SK-N-SH (cell line): Measurements from ENCODE around the gene CELSR3. TPM values are rescaled to one million over a fixed set of nuclear protein-coding genes. Genes with fewer than 3 reads are reported as not detected.

Experiments
- CTCF ChIA-PET: fragments of 300-600, 350-600 bp; formaldehyde crosslinking; extraction: SDS; loops from one replicate; lab custom pipeline; 2021; lab: Yijun Ruan, JAX
- POLR2A ChIA-PET: fragments of 350-600 bp; sonication (Branson Sonifier 250); formaldehyde crosslinking; extraction: SDS; loops from one replicate; lab custom pipeline; 2020; ENCODE audit warnings: antibody characterized with exemption, inconsistent platforms; lab: Yijun Ruan, JAX
- DNase-seq: peaks from one replicate; pipeline ENCODE4 v3.0.0; 2012
- H2AFZ ChIP-seq: fragments of 200-600 bp; sonication (generic); 2 replicates; pipeline ENCODE4 v1.8.1; 2016; ENCODE audit warnings: antibody characterized with exemption, mild to moderate bottlenecking, low read depth
- H3F3A ChIP-seq: fragments of 200-600 bp; sonication (generic); replicated peaks from 2 replicates; pipeline ENCODE3; 2016; ENCODE audit warnings: antibody characterized with exemption, mild to moderate bottlenecking; ENCODE audit not compliant: insufficient read depth
- H3K27ac ChIP-seq, 2 experiments: fragments of 200-500 bp in 1 of 2; fragments of 200-600 bp in 1 of 2; sonication (Bioruptor generic) in 1 of 2; sonication (generic), shearing (Covaris generic) in 1 of 2; 2 replicates each; pipeline versions ENCODE4 v1.5.1 to v1.6.1; 2014 to 2016; ENCODE audit warnings: low read depth in 2 of 2, inconsistent platforms in 1 of 2, low read length in 1 of 2, mild to moderate bottlenecking in 1 of 2, mixed read lengths in 1 of 2
- H3K27me3 ChIP-seq: fragments of 200-600 bp; sonication (generic), shearing (Covaris generic); 2 replicates; pipeline ENCODE4 v1.6.1; 2016; ENCODE audit warnings: mixed run types; ENCODE audit not compliant: insufficient read depth
- H3K36me3 ChIP-seq, 2 experiments: fragments of 200-500 bp in 1 of 2; fragments of 200-600 bp in 1 of 2; sonication (Bioruptor generic) in 1 of 2; sonication (generic) in 1 of 2; replicated peaks in 1 of 2; 2 replicates each; pipeline versions ENCODE3 to v1.5.1; 2014 to 2016; ENCODE audit warnings: low read length in 1 of 2, mild to moderate bottlenecking in 1 of 2; ENCODE audit not compliant: insufficient read depth in 2 of 2, control insufficient read depth in 1 of 2
- H3K4me1 ChIP-seq, 2 experiments: fragments of 200-500 bp in 1 of 2; fragments of 200-600 bp in 1 of 2; sonication (Bioruptor generic) in 1 of 2; sonication (generic), shearing (Covaris generic) in 1 of 2; 2 replicates each; pipeline versions ENCODE4 v1.5.1 to v1.6.1; 2014 to 2016; ENCODE audit warnings: low read depth in 1 of 2, low read length in 1 of 2, mixed run types in 1 of 2; ENCODE audit not compliant: insufficient read depth in 2 of 2, control insufficient read depth in 1 of 2
- H3K4me2 ChIP-seq: fragments of 200-600 bp; sonication (generic), shearing (Covaris generic); 2 replicates; pipeline ENCODE4 v1.6.1; 2017; ENCODE audit warnings: mixed run types
- H3K4me3 ChIP-seq, 2 experiments: fragments of 200-500 bp in 1 of 2; fragments of 200-600 bp in 1 of 2; sonication (Bioruptor generic) in 1 of 2; sonication (generic), shearing (Covaris generic) in 1 of 2; 2 replicates each; pipeline versions ENCODE4 v1.5.1 to v1.8.1; 2014 to 2016; ENCODE audit warnings: low read depth in 2 of 2, inconsistent platforms in 1 of 2, low read length in 1 of 2, mild to moderate bottlenecking in 1 of 2, mixed read lengths in 1 of 2, moderate library complexity in 1 of 2
- H3K79me2 ChIP-seq: fragments of 200-600 bp; sonication (generic); 2 replicates; pipeline ENCODE4 v1.8.1; 2017; ENCODE audit warnings: mild to moderate bottlenecking; ENCODE audit not compliant: insufficient read depth
- H3K9ac ChIP-seq: fragments of 200-600 bp; sonication (generic); 2 replicates; pipeline ENCODE4 v1.6.1; 2017; ENCODE audit warnings: mixed run types
- H3K9me2 ChIP-seq: fragments of 200-600 bp; sonication (generic); 2 replicates; pipeline ENCODE4 v1.6.1; 2017; ENCODE audit warnings: mixed run types
- H3K9me3 ChIP-seq: fragments of 200-600 bp; sonication (generic); 2 replicates; pipeline ENCODE4 v1.6.1; 2017; ENCODE audit warnings: mixed run types, mild to moderate bottlenecking, moderate library complexity
- H4K20me1 ChIP-seq: fragments of 200-600 bp; sonication (generic); 2 replicates; pipeline ENCODE4 v1.6.1; 2017; ENCODE audit warnings: mild to moderate bottlenecking, mixed run types; ENCODE audit not compliant: insufficient read depth
- CTCF ChIP-seq: fragments of 200-600 bp; sonication (generic); IDR thresholded peaks from 2 replicates; pipeline ENCODE4 v1.6.1; 2017; ENCODE audit warnings: antibody characterized with exemption, mild to moderate bottlenecking, moderate library complexity
- ELF1 ChIP-seq: IDR thresholded peaks from 2 replicates; pipeline ENCODE4 v1.4.0; 2012
- EZH2phosphoT487 ChIP-seq: fragments of 200-600 bp; sonication (generic); IDR thresholded peaks from 2 replicates; pipeline ENCODE4 v1.6.1; 2017; ENCODE audit warnings: low read depth, mixed run types, mild to moderate bottlenecking, antibody characterized with exemption, moderate library complexity, borderline replicate concordance
- FOXJ3 ChIP-seq: sonication (generic); formaldehyde crosslinking; IDR thresholded peaks from 2 replicates; pipeline ENCODE4 v1.5.1; 2020; ENCODE audit warnings: mild to moderate bottlenecking, missing genetic modification reagents
- FOXM1 ChIP-seq: IDR thresholded peaks from 2 replicates; pipeline ENCODE4 v1.4.0; 2012; ENCODE audit warnings: low read depth, mild to moderate bottlenecking
- GABPA ChIP-seq: IDR thresholded peaks from 2 replicates; pipeline ENCODE4 v1.4.0; 2012; ENCODE audit warnings: low read depth, mild to moderate bottlenecking
- MAX ChIP-seq: IDR thresholded peaks from 2 replicates; pipeline ENCODE4 v1.4.0; 2012; ENCODE audit warnings: low read depth
- MXI1 ChIP-seq: IDR thresholded peaks from 2 replicates; pipeline ENCODE4 v1.6.1; 2012; ENCODE audit warnings: mild to moderate bottlenecking, low read depth, low read length, improper control_type of control experiment
- NFIC ChIP-seq: IDR thresholded peaks from 2 replicates; pipeline ENCODE4 v1.4.0; 2012; ENCODE audit warnings: borderline replicate concordance
- PBX3 ChIP-seq: IDR thresholded peaks from 2 replicates; pipeline ENCODE4; 2012
- POLR2AphosphoS5 ChIP-seq: IDR thresholded peaks from 2 replicates; pipeline ENCODE4 v1.6.1; 2012; ENCODE audit warnings: low read depth, low read length
- RAD21 ChIP-seq: IDR thresholded peaks from 2 replicates; pipeline ENCODE4 v1.6.1; 2012; ENCODE audit warnings: mild to moderate bottlenecking, low read length
- RCOR1 ChIP-seq: fragments of 150-350 bp; IDR thresholded peaks from 2 replicates; pipeline ENCODE4 v1.6.1; 2017; ENCODE audit warnings: antibody characterized with exemption, low read length
- REST ChIP-seq: IDR thresholded peaks from 2 replicates; pipeline ENCODE4 v1.6.1; 2012; ENCODE audit warnings: mild to moderate bottlenecking, low read depth, low read length, moderate library complexity
- RXRA ChIP-seq: IDR thresholded peaks from 2 replicates; pipeline ENCODE4 v1.4.0; 2012; ENCODE audit warnings: low read depth, mild to moderate bottlenecking, borderline replicate concordance
- SIN3A ChIP-seq: IDR thresholded peaks from 2 replicates; pipeline ENCODE4 v1.6.1; 2012; ENCODE audit warnings: low read depth, mild to moderate bottlenecking, low read length, moderate library complexity, borderline replicate concordance
- TAF1 ChIP-seq: IDR thresholded peaks from 2 replicates; pipeline ENCODE4 v1.6.1; 2012; ENCODE audit warnings: low read depth, mild to moderate bottlenecking, low read length, moderate library complexity, borderline replicate concordance
- TEAD4 ChIP-seq: IDR thresholded peaks from 2 replicates; pipeline ENCODE4 v1.4.0; 2012; ENCODE audit warnings: mild to moderate bottlenecking, borderline replicate concordance; ENCODE audit not compliant: insufficient read depth
- YY1 ChIP-seq: IDR thresholded peaks from 2 replicates; pipeline ENCODE4 v1.4.0; 2012; ENCODE audit warnings: low read depth, mild to moderate bottlenecking
- WGBS: methylation state at CpG from one replicate; pipeline ENCODE4 v1.1.6; 2017; ENCODE audit warnings: low lambda C conversion rate; 5-methylcytosine and 5-hydroxymethylcytosine counted together
- polyA plus RNA-seq, 3 experiments: library from polyadenylated mRNA; depleted of rRNA; stranded (reverse); fragments of >200 nt; gene quantifications; 2 replicates each; pipeline ENCODE4 v1.2.3, GENCODE V29; 2012

Gene CELSR3
- polyA plus RNA-seq, 1 of the 3 experiments (the other 2 are of a cell fraction): 11.7 TPM

- Histone ChIP-seq H3F3A (peaks cover 49% of the 10 kb centered on the region), H3K4me1 (peaks cover 20 to 21% of the 10 kb centered on the region in 2 experiments; a peak in 3 of 4 replicates), H3K27ac (peak overlapping the region; percentile 59 to 77), H3K4me3 (no peak overlapping the region; a peak in 1 of 4 replicates), H3K27me3 (no peaks in the 10 kb centered on the region), H3K36me3 (peaks cover 63 to 66% of the 10 kb centered on the region in 2 experiments), H3K79me2 (peaks cover 95% of the 10 kb centered on the region), H2AFZ (no peak overlapping the region), H3K9ac (peak overlapping the region; percentile 56; the same call in 1 of the 2 replicates), H3K9me3 (no peaks in the 10 kb centered on the region), H3K9me2 (no peaks in the 10 kb centered on the region), H3K4me2 (peak overlapping the region; percentile 71), H4K20me1 (peaks cover 94% of the 10 kb centered on the region)
- WGBS: 83% methylated on average over 9 of the region's 9 CpGs
- CTCF ChIA-PET: interaction anchor here (1.1 to 3.4 kb wide), 3 partner anchors 9 to 45 kb away, joined by 4 to 14 read pairs (median 10); partner anchors contain the start of genes IP6K2 and NCKIPSD
- POLR2A ChIA-PET: no interaction called here
- DNase-seq: no peak
- TF ChIP-seq YY1 (no peak), TEAD4 (no peak), GABPA (no peak)
Measured at GRCh38 chr3:48695393-48695753, 32.7 kb upstream of the CELSR3 start.

GRCh38 chr3:48694610-48695392 is 32.1 kb upstream of the CELSR3 start:
- H3K4me3 ChIP-seq: no peak overlapping the region; a peak in 1 of 4 replicates
- peak overlapping the region; percentile 71 for H3K4me2 ChIP-seq
- H3K27ac ChIP-seq: peak overlapping the region; percentile 59 to 77
- H3K9ac ChIP-seq: peak overlapping the region; percentile 56; the same call in 1 of the 2 replicates
- H3K4me1 ChIP-seq: peaks cover 18 to 21% of the 10 kb centered on the region in 2 experiments; a peak in 3 of 4 replicates
- ChIA-PET POLR2A (no interaction called here), CTCF (interaction anchor here (2.4 to 3.4 kb wide), 2 partner anchors 9 to 45 kb away, joined by 10 to 14 read pairs; partner anchors contain the start of gene NCKIPSD)
- no peak overlapping the region; the same call in 1 of the 2 replicates for H2AFZ ChIP-seq
- peaks cover 91% of the 10 kb centered on the region for H4K20me1 ChIP-seq
- H3F3A ChIP-seq: peaks cover 54% of the 10 kb centered on the region
- peaks cover 62 to 65% of the 10 kb centered on the region in 2 experiments for H3K36me3 ChIP-seq
- no peaks in the 10 kb centered on the region for H3K9me3 ChIP-seq
- no peaks in the 10 kb centered on the region for H3K9me2 ChIP-seq
- H3K79me2 ChIP-seq: peaks cover 94% of the 10 kb centered on the region
- no peaks in the 10 kb centered on the region for H3K27me3 ChIP-seq
- peak; percentile 41 for DNase-seq
- WGBS: 55% methylated on average over 16 of the region's 23 CpGs
- TF ChIP-seq SIN3A (no peak; the same call in 1 of the 2 replicates), RXRA (no peak), ELF1 (no peak), RAD21 (no peak), FOXJ3 (no peak), EZH2phosphoT487 (no peak), TEAD4 (peak; percentile 30; the same call in 1 of the 2 replicates), POLR2AphosphoS5 (no peak), PBX3 (0 out of 2 replicates have a peak, but pooled peaks have one; percentile 20), REST (no peak), TAF1 (0 out of 2 replicates have a peak, but pooled peaks have one; percentile 14), MXI1 (no peak), CTCF (no peak), NFIC (peak; percentile 74), RCOR1 (no peak), MAX (0 out of 2 replicates have a peak, but pooled peaks have one; percentile 31), FOXM1 (no peak), YY1 (no peak)
